Measurements from ENCODE around the gene U2SURP.

DNA sequence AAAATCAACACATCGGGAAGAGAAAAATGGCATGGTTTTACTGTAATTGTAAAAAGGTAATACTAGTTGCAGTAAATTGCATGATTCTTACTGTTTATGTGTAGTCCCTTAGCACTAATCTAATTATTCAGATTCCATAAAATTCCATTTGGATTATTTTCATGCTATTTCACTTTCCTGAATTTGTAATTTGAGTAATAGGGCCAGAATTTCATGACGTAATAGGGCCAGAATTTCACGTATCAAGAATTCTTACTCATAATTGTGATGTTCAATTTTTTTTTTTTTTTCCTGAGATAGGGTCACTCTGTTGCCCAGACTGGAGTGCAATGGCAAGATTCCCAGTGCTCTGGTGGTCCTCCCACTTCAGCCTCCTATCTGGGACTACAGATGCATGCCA lies 2.9 kb upstream of the U2SURP start:
- TF ChIP-seq, protein P1, sequence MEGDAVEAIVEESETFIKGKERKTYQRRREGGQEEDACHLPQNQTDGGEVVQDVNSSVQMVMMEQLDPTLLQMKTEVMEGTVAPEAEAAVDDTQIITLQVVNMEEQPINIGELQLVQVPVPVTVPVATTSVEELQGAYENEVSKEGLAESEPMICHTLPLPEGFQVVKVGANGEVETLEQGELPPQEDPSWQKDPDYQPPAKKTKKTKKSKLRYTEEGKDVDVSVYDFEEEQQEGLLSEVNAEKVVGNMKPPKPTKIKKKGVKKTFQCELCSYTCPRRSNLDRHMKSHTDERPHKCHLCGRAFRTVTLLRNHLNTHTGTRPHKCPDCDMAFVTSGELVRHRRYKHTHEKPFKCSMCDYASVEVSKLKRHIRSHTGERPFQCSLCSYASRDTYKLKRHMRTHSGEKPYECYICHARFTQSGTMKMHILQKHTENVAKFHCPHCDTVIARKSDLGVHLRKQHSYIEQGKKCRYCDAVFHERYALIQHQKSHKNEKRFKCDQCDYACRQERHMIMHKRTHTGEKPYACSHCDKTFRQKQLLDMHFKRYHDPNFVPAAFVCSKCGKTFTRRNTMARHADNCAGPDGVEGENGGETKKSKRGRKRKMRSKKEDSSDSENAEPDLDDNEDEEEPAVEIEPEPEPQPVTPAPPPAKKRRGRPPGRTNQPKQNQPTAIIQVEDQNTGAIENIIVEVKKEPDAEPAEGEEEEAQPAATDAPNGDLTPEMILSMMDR (IDR thresholded peaks at IDR 0.05) = no peak
- no peak for TF ChIP-seq POLR2A (IDR thresholded peaks at IDR 0.05)

All from right lobe of liver (tissue), 4 donors.